Calu3 (cell line): Measurements from ENCODE around the gene GK2. TPM values are rescaled to one million over a fixed set of nuclear protein-coding genes. Genes with fewer than 3 reads are reported as not detected.

Experiments
- BruUV-seq: library from RNA; stranded (reverse); fragments of 400-500 nt; replicated peaks from 2 replicates; lab custom pipeline; 2021; lab: Mats Ljungman, UMichigan
- CTCF ChIA-PET: fragments of 300-600 bp; sonication (Branson Sonifier 250); formaldehyde crosslinking; loops from one replicate; lab custom pipeline; 2022; ENCODE audit warnings: antibody characterized with exemption; lab: Charles Lee
- DNase-seq: peaks from one replicate; pipeline ENCODE4 v3.0.0; 2022
- H3K27ac Mint-ChIP-seq: one replicate; pipeline ENCODE4 v1.8.0; 2022; ENCODE audit warnings: mixed read lengths; ENCODE audit not compliant: unreplicated experiment
- H3K27me3 Mint-ChIP-seq: one replicate; pipeline ENCODE4 v1.8.0; 2022; ENCODE audit warnings: mixed read lengths; ENCODE audit not compliant: unreplicated experiment
- H3K36me3 Mint-ChIP-seq: one replicate; pipeline ENCODE4 v1.8.0; 2022; ENCODE audit warnings: mild to moderate bottlenecking, moderate library complexity, mixed read lengths; ENCODE audit not compliant: insufficient read depth, unreplicated experiment
- H3K4me1 Mint-ChIP-seq: one replicate; pipeline ENCODE4 v1.8.0; 2022; ENCODE audit warnings: mild to moderate bottlenecking, low read depth, mixed read lengths; ENCODE audit not compliant: unreplicated experiment
- H3K4me3 Mint-ChIP-seq: one replicate; pipeline ENCODE4 v1.8.0; 2022; ENCODE audit warnings: mild to moderate bottlenecking, low read depth, moderate library complexity, mixed read lengths; ENCODE audit not compliant: unreplicated experiment
- H3K9me3 Mint-ChIP-seq: one replicate; pipeline ENCODE4 v1.8.0; 2022; ENCODE audit warnings: low read depth, mixed read lengths; ENCODE audit not compliant: unreplicated experiment
- CTCF ChIP-seq: fragments of 200-600 bp; IDR thresholded peaks from one replicate; pipeline ENCODE4 v1.8.0; 2022; ENCODE audit warnings: antibody characterized with exemption; ENCODE audit not compliant: unreplicated experiment
- intact Hi-C: fragments of 100-400 bp; cut with micrococcal nuclease; formaldehyde crosslinking; loops from one replicate; pipeline ENCODE4 v1.10.0; 2022; ENCODE audit not compliant: unreplicated experiment
- total RNA-seq: library from RNA; stranded (reverse); gene quantifications from 2 replicates; pipeline ENCODE4 v1.2.3, GENCODE V29; 2022

GK2 gene
- total RNA-seq, 1 experiment from 2014 or later: not detected

- no TSS peak for BruUV-seq
- no peak for DNase-seq
- TF ChIP-seq CTCF: no peak
- CTCF ChIA-PET: no interaction called here
- Mint-ChIP-seq H3K27me3 (no peaks in the 10 kb centered on the region), H3K36me3 (no peaks in the 10 kb centered on the region), H3K9me3 (no peaks in the 10 kb centered on the region), H3K4me3 (no peak overlapping the region), H3K27ac (no peak overlapping the region), H3K4me1 (no peaks in the 10 kb centered on the region)
- intact Hi-C loops: no loop called here
Observed at GRCh38 chr4:79402332-79402851, 5.6 kb downstream of the GK2 start.

- intact Hi-C loops: no loop called here
- H3K4me3 Mint-ChIP-seq: no peak overlapping the region
- DNase-seq: no peak
- H3K36me3 Mint-ChIP-seq: no peaks in the 10 kb centered on the region
- H3K9me3 Mint-ChIP-seq: no peaks in the 10 kb centered on the region
- no peaks in the 10 kb centered on the region for H3K4me1 Mint-ChIP-seq
- TF ChIP-seq CTCF: no peak
- H3K27ac Mint-ChIP-seq: no peak overlapping the region
- CTCF ChIA-PET: no interaction called here
- BruUV-seq: no TSS peak
- no peaks in the 10 kb centered on the region for H3K27me3 Mint-ChIP-seq
Observed at GRCh38 chr4:79399076-79399475, 9.0 kb downstream of the GK2 start.

- Mint-ChIP-seq H3K4me3 (no peak overlapping the region), H3K4me1 (no peaks in the 10 kb centered on the region), H3K27me3 (no peaks in the 10 kb centered on the region), H3K27ac (no peak overlapping the region), H3K36me3 (no peaks in the 10 kb centered on the region), H3K9me3 (no peaks in the 10 kb centered on the region)
- intact Hi-C loops: no loop called here
- BruUV-seq: no TSS peak
- DNase-seq: no peak
- CTCF ChIA-PET: no interaction called here
- no peak for TF ChIP-seq CTCF
Observed at GRCh38 chr4:79397951-79398350, 10.1 kb downstream of the GK2 start.

GRCh38 chr4:79396794-79397193 lies 11.2 kb downstream of the GK2 start:
- no peaks in the 10 kb centered on the region for H3K4me1 Mint-ChIP-seq
- intact Hi-C loops: no loop called here
- DNase-seq: no peak
- CTCF ChIA-PET: no interaction called here
- H3K9me3 Mint-ChIP-seq: no peaks in the 10 kb centered on the region
- no peak overlapping the region for H3K4me3 Mint-ChIP-seq
- no peaks in the 10 kb centered on the region for H3K27me3 Mint-ChIP-seq
- no peak for TF ChIP-seq CTCF
- H3K36me3 Mint-ChIP-seq: no peaks in the 10 kb centered on the region
- no peak overlapping the region for H3K27ac Mint-ChIP-seq
- no TSS peak for BruUV-seq
